Measurements from ENCODE around the gene HES2. TPM values are rescaled to one million over a fixed set of nuclear protein-coding genes. Genes with fewer than 3 reads are reported as not detected.
"Not testable (repeated sequence)": the region's sequence is repeated elsewhere in the genome, so short reads cannot be mapped to it uniquely, and the experiment has no call there.

Gene HES2
- polyA plus RNA-seq, 4 donors, result 0.08 to 0.69 (median 0.34) TPM

- DNase-seq (ENCODE audit: low read depth in 4 of 4, low spot score in 3 of 4), result no peak
These were observed 319 bp downstream of the HES2 start for GRCh38 chr1:6419397-6419803.

GRCh38 chr1:6418668-6419396, 887 bp downstream of the HES2 start:
- DNase-seq (ENCODE audit: low read depth in 4 of 4, low spot score in 3 of 4), result no peak

- DNase-seq (ENCODE audit: low read depth in 4 of 4, low spot score in 3 of 4), result no peak
These were observed 1.6 kb downstream of the HES2 start for GRCh38 chr1:6417961-6418667.

GRCh38 chr1:6416906-6417305, 2.8 kb downstream of the HES2 start:
- DNase-seq (ENCODE audit: low read depth in 4 of 4, low spot score in 3 of 4), result no peak

- DNase-seq (ENCODE audit: low read depth in 4 of 4, low spot score in 3 of 4), result no peak
These were observed 3.4 kb downstream of the HES2 start for GRCh38 chr1:6416295-6416656.

GRCh38 chr1:6414881-6415626, 4.7 kb downstream of the HES2 start:
- no peak for DNase-seq (ENCODE audit: low read depth in 4 of 4, low spot score in 3 of 4)

GRCh38 chr1:6414443-6414844, 5.3 kb downstream of the HES2 start:
- no peak for DNase-seq (ENCODE audit: low read depth in 4 of 4, low spot score in 3 of 4)

GRCh38 chr1:6412896-6413295, 6.8 kb downstream of the HES2 start:
- DNase-seq (ENCODE audit: low read depth in 4 of 4, low spot score in 3 of 4), result no peak

- no peak for DNase-seq (ENCODE audit: low read depth in 4 of 4, low spot score in 3 of 4)
These were observed 9.3 kb downstream of the HES2 start for GRCh38 chr1:6410248-6410893.

- DNase-seq (ENCODE audit: low read depth in 4 of 4, low spot score in 3 of 4), result no peak
These were observed 10.0 kb downstream of the HES2 start for GRCh38 chr1:6409733-6410132.

- DNase-seq (ENCODE audit: low read depth in 4 of 4, low spot score in 3 of 4), result no peak
These were observed 10.7 kb downstream of the HES2 start for GRCh38 chr1:6409053-6409452.

- no peak for DNase-seq (ENCODE audit: low read depth in 4 of 4, low spot score in 3 of 4)
These were observed 11.7 kb downstream of the HES2 start for GRCh38 chr1:6408023-6408422.

- DNase-seq (ENCODE audit: low read depth in 4 of 4, low spot score in 3 of 4), result no peak
These were observed 18.0 kb downstream of the HES2 start for GRCh38 chr1:6401673-6402072.

- DNase-seq (ENCODE audit: low read depth in 4 of 4, low spot score in 3 of 4), result no peak
These were observed 20.4 kb downstream of the HES2 start for GRCh38 chr1:6399294-6399693.

- no peak for DNase-seq (ENCODE audit: low read depth in 4 of 4, low spot score in 3 of 4)
These were observed 21.8 kb downstream of the HES2 start for GRCh38 chr1:6397844-6398441.

- no peak for DNase-seq (ENCODE audit: low read depth in 4 of 4, low spot score in 3 of 4)
These were observed 22.7 kb downstream of the HES2 start for GRCh38 chr1:6396998-6397397.

- DNase-seq (ENCODE audit: low read depth in 4 of 4, low spot score in 3 of 4), result not testable (repeated sequence)
These were observed 23.9 kb downstream of the HES2 start for GRCh38 chr1:6395781-6396244.

GRCh38 chr1:6395130-6395529, 24.6 kb downstream of the HES2 start:
- not testable (repeated sequence) for DNase-seq (ENCODE audit: low read depth in 4 of 4, low spot score in 3 of 4)

GRCh38 chr1:6393400-6394187, 26.1 kb downstream of the HES2 start, which contains the start of gene ACOT7:
ACOT7 (minus strand) TSS chr1:6393767; CDS start chr1:6393399, 368 bp downstream.
- peak; percentile 63 to 78 (median 76) for DNase-seq (ENCODE audit: low read depth in 4 of 4, low spot score in 3 of 4)
